Keratinocyte (primary cell): ENCODE results near the gene PRMT6. TPM values are rescaled to one million over a fixed set of nuclear protein-coding genes. Genes with fewer than 3 reads are reported as not detected.

Experiments
- DNase-seq: peaks from one replicate; pipeline ENCODE4 v3.0.0-alpha.2; 2011; ENCODE audit warnings: low read depth, missing footprints, low spot score
- FAIRE-seq: peaks from 2 replicates; lab custom pipeline; 2011; peaks lifted over from hg19 to GRCh38; lab: Jason Lieb, UNC
- H2AFZ ChIP-seq: 2 replicates; pipeline ENCODE4 v1.6.0; 2012; ENCODE audit warnings: low read length, control low read depth, inconsistent platforms; ENCODE audit not compliant: control insufficient read depth
- H3K27ac ChIP-seq: 2 replicates; pipeline ENCODE4 v1.5.1; 2011; ENCODE audit warnings: low read length; ENCODE audit not compliant: control insufficient read depth, insufficient read depth
- H3K27me3 ChIP-seq: 3 replicates; pipeline ENCODE4 v1.6.0; 2011; ENCODE audit warnings: low read length; ENCODE audit not compliant: control insufficient read depth, insufficient read depth; ENCODE audit errors: extremely low read depth
- H3K36me3 ChIP-seq, 2 experiments: 2 replicates in 1 of 2; 3 replicates in 1 of 2; pipeline ENCODE4 v1.5.1; 2011; ENCODE audit warnings: low read length in 2 of 2, mild to moderate bottlenecking in 1 of 2; ENCODE audit not compliant: control insufficient read depth in 2 of 2, insufficient read depth in 2 of 2; ENCODE audit errors: extremely low read depth in 1 of 2
- H3K4me1 ChIP-seq: 3 replicates; pipeline ENCODE4 v1.5.1; 2011; ENCODE audit warnings: low read length; ENCODE audit not compliant: control insufficient read depth, insufficient read depth; ENCODE audit errors: extremely low read depth
- H3K4me2 ChIP-seq: 3 replicates; pipeline ENCODE4 v1.6.0; 2011; ENCODE audit warnings: low read depth, low read length; ENCODE audit not compliant: control insufficient read depth, insufficient read depth; ENCODE audit errors: extremely low read depth
- H3K4me3 ChIP-seq, 3 experiments: fragments of 200-600 bp in 1 of 3; sonication (generic) in 1 of 3; 2 replicates in 2 of 3; 3 replicates in 1 of 3; pipeline ENCODE4 v1.5.1; 2011 to 2016; ENCODE audit warnings: low read length in 3 of 3, mild to moderate bottlenecking in 3 of 3, control low read depth in 2 of 3, inconsistent platforms in 1 of 3, low read depth in 1 of 3, mixed read lengths in 1 of 3, mixed run types in 1 of 3, moderate library complexity in 1 of 3; ENCODE audit not compliant: control insufficient read depth in 2 of 3, insufficient read depth in 2 of 3; ENCODE audit errors: extremely low read depth in 1 of 3
- H3K79me2 ChIP-seq: 2 replicates; pipeline ENCODE4 v1.6.0; 2012; ENCODE audit warnings: low read length; ENCODE audit not compliant: control insufficient read depth, insufficient read depth
- H3K9ac ChIP-seq: 3 replicates; pipeline ENCODE4 v1.6.0; 2011; ENCODE audit warnings: low read length; ENCODE audit not compliant: control insufficient read depth, insufficient read depth; ENCODE audit errors: extremely low read depth
- H3K9me1 ChIP-seq: 3 replicates; pipeline ENCODE4 v1.6.0; 2011; ENCODE audit warnings: low read length; ENCODE audit not compliant: control insufficient read depth, insufficient read depth; ENCODE audit errors: extremely low read depth
- H3K9me3 ChIP-seq: 2 replicates; pipeline ENCODE4 v1.5.1; 2012; ENCODE audit warnings: low read depth, low read length; ENCODE audit not compliant: control insufficient read depth
- H4K20me1 ChIP-seq: 3 replicates; pipeline ENCODE4 v1.6.0; 2011; ENCODE audit warnings: low read length; ENCODE audit not compliant: control insufficient read depth, insufficient read depth; ENCODE audit errors: extremely low read depth
- CTCF ChIP-seq, 3 experiments: IDR thresholded peaks in 1 of 3; conservative IDR thresholded peaks in 1 of 3; optimal IDR thresholded peaks in 1 of 3; 2 replicates in 2 of 3; 3 replicates in 1 of 3; pipeline versions ENCODE3 to v1.5.1; 2011; ENCODE audit warnings: low read length in 3 of 3, mild to moderate bottlenecking in 3 of 3, moderate library complexity in 2 of 3, control low read depth in 1 of 3, inconsistent platforms in 1 of 3; ENCODE audit not compliant: insufficient read depth in 2 of 3; ENCODE audit errors: extremely low read depth in 1 of 3
- EZH2 ChIP-seq: IDR thresholded peaks from one replicate; pipeline ENCODE4 v1.6.1; 2012; ENCODE audit warnings: inconsistent platforms, mild to moderate bottlenecking, low read length, moderate library complexity
- dilution Hi-C: fragments of 300-500 bp; cut with MboI; formaldehyde crosslinking; loops from one replicate; pipeline ENCODE4 v1.7.0; 2020; ENCODE audit warnings: low sequenced_read_pairs; ENCODE audit not compliant: extremely low pct_ligation_motif_present
- polyA plus RNA-seq, 5 experiments: library from polyadenylated mRNA; depleted of rRNA in 3 of 5; stranded (reverse) in 3 of 5; stranded (forward) in 1 of 5; unstranded in 1 of 5; fragments of >200 nt; gene quantifications; 1 replicate in 1 of 5; 2 replicates in 3 of 5; 3 replicates in 1 of 5; pipeline versions ENCODE4 v1.2.1 to v1.2.3, GENCODE V29; 2011 to 2012; ENCODE audit warnings: missing spikeins in 2 of 5, low read depth in 1 of 5, low replicate concordance in 1 of 5

PRMT6 gene
- polyA plus RNA-seq, 1 donor (not counting 4 experiments of a cell fraction or from before 2014, with no cell fraction given) = 12.0 TPM

- H3K4me2 ChIP-seq = peak overlapping the region; percentile 99
- H4K20me1 ChIP-seq = no peaks in the 10 kb centered on the region
- no peak for DNase-seq
- peaks cover 9% of the 10 kb centered on the region for H3K4me1 ChIP-seq
- peaks cover 1 to 8% of the 10 kb centered on the region in 2 experiments for H3K36me3 ChIP-seq
- dilution Hi-C loops = no loop called here
- H3K4me3 ChIP-seq = peak overlapping the region; percentile 87 to 90 (median 89)
- peak overlapping the region; percentile 79 for H3K9ac ChIP-seq
- no peaks in the 10 kb centered on the region for H3K9me1 ChIP-seq
- H3K27me3 ChIP-seq = no peaks in the 10 kb centered on the region
- TF ChIP-seq EZH2 (no peak), CTCF (optimal IDR thresholded peaks at IDR 0.05 in 1 of 3, IDR thresholded peaks at IDR 0.05 in 1 of 3, conservative IDR thresholded peaks at IDR 0.05 in 1 of 3; ENCODE audit: extremely low read depth in 1 of 3, insufficient read depth in 2 of 3, low read length in 3 of 3) (no peak)
- H3K79me2 ChIP-seq = peaks cover 20% of the 10 kb centered on the region
- no peak for FAIRE-seq
- no peaks in the 10 kb centered on the region for H3K9me3 ChIP-seq
- H2AFZ ChIP-seq = peak overlapping the region; percentile 99
- H3K27ac ChIP-seq = peak overlapping the region; percentile 64
Observed at GRCh38 chr1:107057197-107058133, 991 bp downstream of the PRMT6 start.

- Histone ChIP-seq H3K27ac (no peak overlapping the region), H2AFZ (peak overlapping the region; percentile 99), H4K20me1 (no peaks in the 10 kb centered on the region), H3K4me3 (peak overlapping the region; percentile 87 to 90 (median 89)), H3K79me2 (peaks cover 20% of the 10 kb centered on the region), H3K4me2 (peak overlapping the region; percentile 99), H3K27me3 (no peaks in the 10 kb centered on the region), H3K9me3 (no peaks in the 10 kb centered on the region), H3K4me1 (peaks cover 9% of the 10 kb centered on the region), H3K9me1 (no peaks in the 10 kb centered on the region), H3K36me3 (peaks cover 1 to 8% of the 10 kb centered on the region in 2 experiments), H3K9ac (no peak overlapping the region)
- no peak for TF ChIP-seq EZH2
- TF ChIP-seq CTCF (optimal IDR thresholded peaks at IDR 0.05 in 1 of 3, IDR thresholded peaks at IDR 0.05 in 1 of 3, conservative IDR thresholded peaks at IDR 0.05 in 1 of 3; ENCODE audit: extremely low read depth in 1 of 3, insufficient read depth in 2 of 3, low read length in 3 of 3) = no peak
- FAIRE-seq = no peak
- dilution Hi-C loops = no loop called here
- DNase-seq = no peak
Observed at GRCh38 chr1:107058245-107059032, 2.0 kb downstream of the PRMT6 start.
